Ammon's horn (tissue), 1 donor: ENCODE results near the gene ALOX5.
"Not testable (repeated sequence)": the region's sequence is repeated elsewhere in the genome, so short reads cannot be mapped to it uniquely, and the experiment has no call there.

Experiments used
- DNase-seq: peaks from one replicate; pipeline ENCODE4 v3.0.0-alpha.2; 2016; ENCODE audit warnings: low spot score

The ALOX5 gene

DNA sequence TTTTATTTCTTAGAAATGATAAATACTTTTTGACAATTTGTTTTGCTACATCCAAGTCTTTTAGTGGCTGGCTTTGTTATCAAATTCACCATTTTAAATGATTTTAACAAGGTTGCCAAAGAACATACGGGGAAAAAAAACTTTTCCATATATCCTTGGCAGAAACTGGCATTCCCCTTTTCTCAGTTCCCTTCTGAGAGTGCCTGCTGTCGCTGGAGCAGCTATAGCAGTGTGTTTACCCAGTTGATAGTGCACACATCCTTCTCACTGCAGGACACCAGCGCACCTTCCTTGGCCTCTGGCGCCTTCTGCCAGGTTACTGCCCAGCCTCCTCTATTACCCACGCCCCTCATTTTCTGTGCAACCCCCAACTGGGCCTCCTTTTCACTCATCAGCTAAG lies 94.1 kb downstream of the ALOX5 start:
- no peak for DNase-seq

DNA sequence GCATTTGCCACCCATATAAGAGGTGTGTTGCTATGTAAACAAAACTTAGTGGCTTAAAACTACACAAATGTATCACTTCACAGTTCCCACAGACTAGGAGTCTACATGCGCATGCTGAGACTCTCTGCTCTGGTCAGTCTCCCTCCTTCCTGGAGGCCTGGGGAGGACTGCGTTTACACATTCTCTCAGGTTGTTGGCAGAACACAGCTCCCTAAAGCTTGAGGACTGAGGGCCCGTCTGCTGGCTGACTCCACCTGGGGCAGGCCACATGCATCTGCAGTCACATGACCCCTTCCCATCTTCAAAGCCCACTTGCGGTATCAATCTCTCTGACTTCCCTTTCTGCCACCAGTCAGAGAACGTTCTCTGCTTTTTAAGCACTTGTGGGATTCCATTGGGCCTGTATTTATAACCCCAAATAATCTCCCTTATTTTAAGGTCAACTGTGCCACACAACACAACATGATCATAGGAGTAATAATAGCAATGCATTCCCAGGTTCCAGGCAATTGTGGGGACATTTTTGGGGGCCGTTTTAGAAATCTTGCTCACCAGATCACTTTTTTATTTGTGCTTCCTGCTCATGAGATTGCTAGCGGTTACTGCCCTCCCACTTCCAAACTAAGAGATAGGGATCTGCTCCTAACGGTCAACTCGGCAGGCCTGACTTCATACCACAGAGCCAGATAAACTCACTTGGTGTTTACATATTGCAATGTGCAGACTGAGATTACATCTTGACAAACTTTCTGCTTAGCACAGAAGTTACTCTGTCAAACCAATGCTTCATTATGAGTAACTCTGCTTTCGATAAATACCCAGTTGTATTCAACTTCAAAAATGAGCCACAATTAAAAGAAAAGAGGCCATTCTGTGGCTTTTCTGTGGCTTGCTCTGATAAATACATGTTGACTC lies 96.3 kb downstream of the ALOX5 start:
- peak; percentile 43 for DNase-seq

DNA sequence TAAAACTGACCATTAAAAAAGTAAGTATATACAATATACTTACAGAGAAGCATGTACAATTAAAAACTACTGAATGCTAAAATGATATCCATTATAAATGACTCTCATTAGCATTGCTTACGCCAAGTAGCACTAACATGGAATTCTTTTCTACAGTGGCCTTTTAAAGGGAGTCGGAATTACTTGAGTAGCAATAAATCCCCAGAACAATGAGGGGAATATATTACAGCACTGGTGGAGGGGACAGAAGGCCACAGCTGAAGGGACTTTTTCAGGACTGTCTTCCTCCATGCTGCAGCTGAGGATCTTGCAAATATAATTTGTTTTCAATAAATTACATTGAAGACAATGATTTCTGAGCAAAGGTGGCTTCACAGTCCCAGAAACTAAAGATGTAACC lies 97.0 kb downstream of the ALOX5 start:
- DNase-seq: no peak

DNA sequence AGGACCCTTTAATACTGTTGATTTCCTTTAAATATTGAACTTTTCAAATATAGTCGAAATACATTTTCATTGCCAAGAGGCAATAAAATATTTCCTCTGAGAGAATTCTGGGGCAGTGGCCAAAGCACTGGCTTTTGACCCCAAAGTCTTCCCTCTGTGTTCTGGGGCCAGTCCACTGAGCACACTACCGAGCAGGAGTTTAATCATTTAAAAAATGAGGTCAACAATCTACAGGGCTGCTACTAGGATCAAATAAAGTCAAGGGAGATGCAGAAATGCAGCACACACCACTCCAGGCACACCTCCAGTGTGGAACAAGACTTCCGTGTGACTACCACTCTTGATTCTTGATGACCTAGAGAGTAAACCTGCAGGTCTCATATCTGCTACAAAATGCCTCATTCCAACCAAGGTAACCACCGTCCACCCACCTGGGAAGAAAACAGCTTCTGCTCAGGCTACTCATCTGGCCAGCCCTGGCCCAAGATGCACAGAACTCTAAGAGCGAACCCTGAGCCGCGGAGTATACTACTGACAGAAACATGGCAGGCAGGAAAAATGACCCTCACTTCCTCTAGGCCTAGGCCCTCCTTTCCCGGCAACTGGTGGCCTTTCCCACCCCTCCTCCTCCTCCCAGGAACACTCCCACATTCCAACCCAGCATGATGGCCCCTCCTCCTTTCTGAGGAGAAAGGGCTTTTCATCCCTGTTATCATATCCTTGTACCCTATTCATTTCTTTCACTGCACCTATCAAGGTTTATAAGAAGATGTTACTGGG lies 97.7 kb downstream of the ALOX5 start:
- no peak for DNase-seq

DNA sequence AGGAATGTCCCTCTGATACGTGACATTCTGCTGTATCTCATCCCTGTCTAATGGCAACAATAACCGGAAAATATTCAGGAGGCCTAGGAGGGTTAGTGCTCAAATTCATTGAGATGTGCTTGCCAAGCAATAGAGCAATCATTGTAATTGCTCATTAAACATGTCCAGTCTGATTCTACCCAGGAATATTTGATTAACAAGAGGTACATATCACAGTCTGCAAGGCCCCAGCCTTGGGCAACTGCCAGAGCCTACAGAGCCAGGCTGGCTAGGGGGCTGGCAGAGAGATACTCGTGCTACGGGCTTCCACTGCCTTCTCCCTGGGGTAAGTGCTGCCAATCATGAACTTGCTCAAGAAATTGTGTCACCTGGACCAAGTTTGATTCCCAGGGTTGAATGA lies 99.1 kb downstream of the ALOX5 start:
- no peak for DNase-seq

DNA sequence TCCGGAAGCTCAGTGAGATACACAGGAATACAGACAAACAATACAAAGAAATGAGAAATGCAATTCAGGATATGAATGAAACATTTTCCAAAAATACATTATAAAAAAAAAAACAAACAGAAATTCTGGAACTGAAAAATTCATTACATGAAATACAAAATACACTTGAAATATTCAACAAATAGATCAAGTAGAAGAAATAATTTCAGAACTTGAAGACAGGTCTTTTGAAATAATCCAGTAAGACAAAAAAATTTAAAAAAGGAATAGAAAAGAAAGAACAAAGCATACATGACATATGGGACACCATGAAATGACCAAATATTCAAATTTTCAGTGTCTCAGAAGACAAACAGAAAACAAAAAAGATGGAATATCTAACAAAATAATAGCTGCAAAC lies 102.5 kb downstream of the ALOX5 start:
- DNase-seq: no peak

DNA sequence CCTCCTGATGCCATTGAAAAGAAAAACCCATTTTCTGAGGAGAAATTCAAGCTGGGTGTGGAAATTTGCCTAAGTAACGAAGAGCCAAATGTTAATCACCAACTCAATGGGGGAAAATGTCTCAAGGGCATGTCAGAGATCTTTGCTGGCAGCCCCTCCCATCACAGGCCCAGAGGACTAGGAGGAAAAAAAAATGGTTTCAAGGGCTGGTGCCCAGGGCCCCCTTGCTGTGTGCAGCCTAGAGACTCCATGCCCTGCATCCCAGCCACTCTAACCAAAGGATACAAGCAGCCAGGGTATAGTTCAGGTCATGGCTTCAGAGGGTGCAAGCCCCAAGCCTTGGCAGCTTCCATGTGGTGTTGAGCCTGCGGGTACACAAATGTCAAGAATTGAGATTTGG lies 106.3 kb downstream of the ALOX5 start:
- no peak for DNase-seq

DNA sequence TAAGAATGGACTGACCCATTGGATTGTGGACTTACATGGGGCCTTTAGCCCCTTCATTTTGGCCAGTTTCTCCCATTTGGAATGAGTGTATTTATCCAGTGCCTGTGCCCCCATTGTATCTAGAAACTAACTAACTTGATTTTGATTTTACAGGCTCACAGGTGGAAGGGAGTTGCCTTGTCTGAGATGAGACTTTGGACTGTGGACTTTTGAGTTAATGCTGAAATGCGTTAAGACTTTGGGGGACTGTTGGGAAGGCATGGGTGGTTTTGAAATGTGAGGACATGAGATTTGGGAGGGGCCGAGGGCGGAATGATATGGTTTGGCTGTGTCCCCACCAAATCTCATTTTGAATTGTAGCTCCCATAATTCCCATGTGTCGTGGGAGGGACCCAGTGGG lies 107.1 kb downstream of the ALOX5 start:
- DNase-seq: not testable (repeated sequence)

DNA sequence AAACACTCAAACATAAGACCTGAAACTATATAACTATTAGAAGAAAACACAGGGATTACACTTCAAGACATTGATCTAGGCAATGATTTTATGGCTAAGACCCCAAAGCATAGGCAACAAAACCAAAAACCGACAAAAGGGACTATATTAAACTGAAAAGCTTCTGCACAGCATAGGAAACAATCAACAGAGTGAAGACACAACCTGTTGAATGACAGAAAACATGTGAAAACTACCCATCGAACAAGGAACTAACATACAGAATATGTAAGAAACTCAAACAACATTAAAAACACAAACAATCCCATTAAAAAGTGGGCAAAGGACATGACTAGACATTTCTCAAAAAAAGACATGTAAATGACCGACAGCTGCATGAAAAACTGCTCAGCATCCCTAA lies 109.0 kb downstream of the ALOX5 start:
- DNase-seq: no peak

DNA sequence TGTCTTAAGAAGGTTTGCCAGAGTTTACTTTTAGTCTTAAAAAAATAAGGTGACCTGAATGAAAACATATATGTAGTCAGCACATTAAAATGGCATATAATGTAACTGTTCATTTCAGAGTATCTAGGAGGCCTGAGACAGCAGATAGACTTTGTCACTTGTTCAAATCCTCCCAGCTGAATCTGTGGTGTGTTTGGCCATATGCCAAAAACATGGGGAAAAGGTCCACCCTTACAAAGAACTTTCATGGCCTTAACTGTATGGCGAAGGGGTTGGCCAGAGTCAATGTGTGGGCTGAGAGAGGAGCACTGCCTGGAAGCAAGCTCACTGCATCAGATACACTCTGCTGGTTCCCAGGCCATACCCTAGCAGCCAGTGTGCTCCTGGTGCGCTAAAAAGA lies 113.7 kb downstream of the ALOX5 start:
- no peak for DNase-seq

DNA sequence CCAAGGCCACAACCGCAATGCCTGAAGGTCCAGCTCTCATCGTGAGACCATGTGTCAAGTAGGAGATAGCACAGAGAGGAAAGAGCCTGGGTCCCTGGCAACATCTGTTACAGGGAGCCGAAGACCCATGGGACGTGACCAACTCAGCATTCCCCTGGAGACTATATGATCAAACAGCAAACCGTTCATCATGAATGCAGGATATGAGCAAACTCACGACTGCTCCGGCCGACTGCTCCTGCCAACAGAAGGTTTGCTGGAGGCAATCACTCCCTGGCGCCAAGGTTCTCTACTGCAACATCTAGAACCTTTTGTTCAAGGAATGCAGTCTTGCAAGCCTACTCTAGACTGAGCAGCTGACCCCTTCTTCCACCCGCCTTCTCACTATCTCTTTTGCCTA lies 114.3 kb downstream of the ALOX5 start:
- no peak for DNase-seq

DNA sequence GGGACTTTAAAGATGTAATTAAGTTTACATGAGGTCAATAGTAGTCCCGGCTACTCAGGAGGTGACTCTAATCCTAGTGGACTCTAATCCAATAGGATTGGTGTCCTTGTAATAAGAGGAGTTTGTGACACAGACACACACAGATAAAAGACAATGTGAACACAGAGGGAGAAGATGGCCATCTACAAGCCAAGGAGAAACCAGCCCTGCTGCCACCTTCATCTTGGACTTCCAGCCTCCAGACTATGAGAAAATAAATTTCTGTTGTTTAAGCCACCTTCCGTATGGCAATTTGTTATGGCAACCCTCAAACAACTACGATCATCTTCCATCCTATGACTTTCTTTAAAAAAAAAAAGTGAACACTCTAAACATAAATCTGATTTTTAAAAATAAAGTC lies 116.3 kb downstream of the ALOX5 start:
- DNase-seq: no peak

DNA sequence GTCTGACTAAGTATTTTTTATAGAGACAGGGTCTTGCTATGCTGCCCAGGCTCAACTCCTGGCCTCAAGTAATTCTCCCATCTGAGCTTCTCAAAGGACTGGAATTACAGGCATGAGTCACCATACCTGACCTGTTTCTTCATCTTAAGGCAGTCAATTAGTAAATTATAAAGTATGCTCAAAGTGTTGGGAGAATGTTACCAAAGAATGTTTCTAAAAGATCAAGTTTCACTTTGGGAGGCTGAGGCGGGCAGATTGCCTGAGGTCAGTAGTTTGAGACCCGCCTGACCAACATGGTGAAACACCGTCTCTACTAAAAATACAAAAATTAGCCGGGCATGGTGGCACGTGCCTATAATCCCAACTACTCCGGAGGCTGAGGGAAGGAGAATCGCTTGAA lies 117.0 kb downstream of the ALOX5 start:
- no peak for DNase-seq
